HUES6 (cell line): ENCODE results near the gene VIPR1.

ENCODE experiments used
- H3K27ac ChIP-seq: 2 replicates; pipeline ENCODE4 v1.7.0; 2013; ENCODE audit warnings: low read depth, mild to moderate bottlenecking, low read length, inconsistent platforms
- H3K27me3 ChIP-seq: 2 replicates; pipeline ENCODE4 v1.6.1; 2013; ENCODE audit warnings: low read length; ENCODE audit not compliant: control insufficient read depth, insufficient read depth
- H3K36me3 ChIP-seq: 2 replicates; pipeline ENCODE4 v1.6.1; 2013; ENCODE audit warnings: low read length; ENCODE audit not compliant: control insufficient read depth, insufficient read depth
- H3K4me1 ChIP-seq: 2 replicates; pipeline ENCODE4 v1.6.1; 2013; ENCODE audit warnings: low read length; ENCODE audit not compliant: control insufficient read depth, insufficient read depth
- H3K4me3 ChIP-seq: 2 replicates; pipeline ENCODE4 v1.5.1; 2013; ENCODE audit warnings: low read depth, low read length
- H3K9ac ChIP-seq: one replicate; pipeline ENCODE4 v1.6.1; 2013; ENCODE audit warnings: mild to moderate bottlenecking, low read length
- H3K9me3 ChIP-seq: 2 replicates; pipeline ENCODE4 v1.6.1; 2013; ENCODE audit warnings: low read depth, low read length; ENCODE audit not compliant: control insufficient read depth, insufficient read depth

Gene VIPR1

DNA sequence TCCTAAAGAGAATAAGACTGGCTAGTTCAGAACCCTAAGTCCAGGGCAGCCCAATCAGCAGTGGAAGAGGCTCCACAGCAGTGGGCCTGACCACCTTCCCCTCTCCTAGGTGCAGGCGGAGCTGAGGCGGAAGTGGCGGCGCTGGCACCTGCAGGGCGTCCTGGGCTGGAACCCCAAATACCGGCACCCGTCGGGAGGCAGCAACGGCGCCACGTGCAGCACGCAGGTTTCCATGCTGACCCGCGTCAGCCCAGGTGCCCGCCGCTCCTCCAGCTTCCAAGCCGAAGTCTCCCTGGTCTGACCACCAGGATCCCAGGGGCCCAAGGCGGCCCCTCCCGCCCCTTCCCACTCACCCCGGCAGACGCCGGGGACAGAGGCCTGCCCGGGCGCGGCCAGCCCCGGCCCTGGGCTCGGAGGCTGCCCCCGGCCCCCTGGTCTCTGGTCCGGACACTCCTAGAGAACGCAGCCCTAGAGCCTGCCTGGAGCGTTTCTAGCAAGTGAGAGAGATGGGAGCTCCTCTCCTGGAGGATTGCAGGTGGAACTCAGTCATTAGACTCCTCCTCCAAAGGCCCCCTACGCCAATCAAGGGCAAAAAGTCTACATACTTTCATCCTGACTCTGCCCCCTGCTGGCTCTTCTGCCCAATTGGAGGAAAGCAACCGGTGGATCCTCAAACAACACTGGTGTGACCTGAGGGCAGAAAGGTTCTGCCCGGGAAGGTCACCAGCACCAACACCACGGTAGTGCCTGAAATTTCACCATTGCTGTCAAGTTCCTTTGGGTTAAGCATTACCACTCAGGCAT is 33.7 kb downstream of the VIPR1 start:
- no peaks in the 10 kb centered on the region for H3K9me3 ChIP-seq
- H3K27ac ChIP-seq, result no peak overlapping the region
- H3K4me1 ChIP-seq, result peaks cover 20% of the 10 kb centered on the region
- H3K4me3 ChIP-seq, result no peak overlapping the region
- H3K9ac ChIP-seq, result no peak overlapping the region
- H3K36me3 ChIP-seq, result no peaks in the 10 kb centered on the region
- H3K27me3 ChIP-seq, result no peaks in the 10 kb centered on the region

DNA sequence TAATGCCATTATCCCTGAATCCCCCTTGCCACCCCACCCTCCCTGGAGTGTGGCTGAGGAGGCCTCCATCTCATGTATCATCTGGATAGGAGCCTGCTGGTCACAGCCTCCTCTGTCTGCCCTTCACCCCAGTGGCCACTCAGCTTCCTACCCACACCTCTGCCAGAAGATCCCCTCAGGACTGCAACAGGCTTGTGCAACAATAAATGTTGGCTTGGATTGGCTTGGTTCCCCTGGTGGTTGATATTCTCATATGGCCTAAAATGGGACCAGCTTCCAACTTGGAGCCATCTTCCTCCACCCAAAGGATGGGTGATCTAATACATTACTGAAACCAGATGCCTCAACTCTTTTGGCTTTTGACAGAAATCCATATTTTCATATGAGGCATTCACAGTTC is 34.9 kb downstream of the VIPR1 start:
- Histone ChIP-seq H3K9ac (no peak overlapping the region), H3K27ac (no peak overlapping the region), H3K4me3 (no peak overlapping the region), H3K36me3 (no peaks in the 10 kb centered on the region), H3K9me3 (no peaks in the 10 kb centered on the region), H3K27me3 (no peaks in the 10 kb centered on the region), H3K4me1 (peaks cover 20% of the 10 kb centered on the region)

DNA sequence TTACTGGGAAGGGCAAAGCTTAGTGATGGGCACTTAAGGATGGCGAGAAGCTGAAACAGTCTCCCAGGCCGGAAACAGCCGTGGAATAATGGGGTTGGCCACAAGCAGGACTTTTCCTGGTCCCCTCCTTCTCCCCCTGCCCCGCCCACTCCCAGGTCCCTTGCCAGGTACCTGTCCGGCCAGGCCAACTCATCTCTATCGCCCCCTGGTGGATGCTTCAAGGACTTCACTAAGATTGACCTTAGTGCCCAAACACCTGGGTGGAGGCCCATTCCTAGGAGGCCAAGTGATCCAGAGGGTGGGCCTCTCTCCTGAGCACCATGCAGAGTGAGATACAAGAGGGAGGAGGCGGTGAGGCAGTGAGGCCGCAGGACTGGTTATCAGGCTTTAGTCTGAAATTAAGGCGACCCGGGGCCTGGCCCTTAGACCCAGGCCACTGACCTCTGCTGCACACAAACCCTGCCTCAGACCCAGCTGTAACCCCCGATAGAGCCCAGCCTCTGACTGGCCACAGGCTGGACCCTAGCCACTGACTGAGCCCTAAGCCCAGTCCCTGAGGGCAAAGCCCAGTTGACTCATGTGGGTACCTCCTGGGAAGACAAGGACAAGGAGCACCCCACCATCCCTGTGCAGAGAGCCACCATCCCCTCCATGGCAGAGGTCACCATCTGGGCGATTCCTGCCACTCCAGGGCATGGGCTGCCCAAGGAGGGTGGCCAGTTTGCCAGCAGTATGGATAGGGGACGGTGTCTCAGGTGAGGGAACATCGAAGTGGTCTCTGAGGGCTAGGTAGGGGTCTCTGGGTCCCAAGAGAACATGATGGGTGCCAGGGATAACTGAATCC is 37.6 kb downstream of the VIPR1 start:
- no peak overlapping the region for H3K4me3 ChIP-seq
- no peaks in the 10 kb centered on the region for H3K9me3 ChIP-seq
- H3K9ac ChIP-seq, result no peak overlapping the region
- no peak overlapping the region for H3K27ac ChIP-seq
- H3K27me3 ChIP-seq, result no peaks in the 10 kb centered on the region
- H3K36me3 ChIP-seq, result no peaks in the 10 kb centered on the region
- H3K4me1 ChIP-seq, result peaks cover 15% of the 10 kb centered on the region

GRCh38 chr3:42541079-42541478 is 38.6 kb downstream of the VIPR1 start:
- no peaks in the 10 kb centered on the region for H3K9me3 ChIP-seq
- no peaks in the 10 kb centered on the region for H3K36me3 ChIP-seq
- H3K9ac ChIP-seq, result no peak overlapping the region
- no peak overlapping the region for H3K27ac ChIP-seq
- H3K4me3 ChIP-seq, result no peak overlapping the region
- no peaks in the 10 kb centered on the region for H3K27me3 ChIP-seq
- peaks cover 6% of the 10 kb centered on the region for H3K4me1 ChIP-seq

GRCh38 chr3:42544492-42545283 is 42.2 kb downstream of the VIPR1 start:
- Histone ChIP-seq H3K4me3 (no peak overlapping the region), H3K27me3 (no peaks in the 10 kb centered on the region), H3K4me1 (peaks cover under 1% of the 10 kb centered on the region), H3K27ac (no peak overlapping the region), H3K36me3 (peaks cover 10% of the 10 kb centered on the region), H3K9ac (no peak overlapping the region), H3K9me3 (no peaks in the 10 kb centered on the region)

DNA sequence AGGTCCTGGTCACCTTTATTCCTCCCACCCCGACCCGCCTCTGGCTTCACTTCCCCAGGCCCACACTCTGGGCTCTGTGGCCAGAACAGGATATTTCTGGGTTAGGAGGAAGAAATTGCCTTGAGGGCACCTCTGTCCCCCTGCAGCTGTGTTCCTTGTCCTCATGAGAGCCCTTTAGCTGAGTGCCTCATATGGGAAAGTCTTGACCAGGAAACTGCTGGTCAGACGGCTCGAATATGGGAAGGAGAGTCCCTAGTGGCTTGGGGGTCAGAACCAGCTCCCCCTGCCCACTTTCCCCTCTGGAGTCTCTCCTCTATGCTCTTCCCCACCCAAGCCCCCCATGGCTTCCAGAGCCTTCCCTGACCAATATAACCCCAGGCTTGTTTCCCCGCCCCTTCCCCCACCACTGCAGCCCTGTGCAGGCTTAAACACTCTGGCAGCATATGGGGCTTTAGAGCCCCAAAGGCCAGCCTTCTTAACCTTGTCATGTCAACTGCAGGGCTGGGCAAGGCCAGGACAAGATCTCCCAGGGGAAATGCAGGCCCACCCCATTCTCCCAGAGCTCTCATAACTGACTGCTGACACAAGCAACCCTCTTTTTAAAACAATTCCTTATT is 42.9 kb downstream of the VIPR1 start:
- Histone ChIP-seq H3K27me3 (no peaks in the 10 kb centered on the region), H3K4me1 (no peaks in the 10 kb centered on the region; the same call in 1 of the 2 replicates), H3K36me3 (peaks cover 17% of the 10 kb centered on the region), H3K4me3 (no peak overlapping the region), H3K9ac (no peak overlapping the region), H3K9me3 (no peaks in the 10 kb centered on the region), H3K27ac (no peak overlapping the region)

- Histone ChIP-seq H3K36me3 (peaks cover 26% of the 10 kb centered on the region), H3K27me3 (no peaks in the 10 kb centered on the region), H3K27ac (no peak overlapping the region)
Observed at GRCh38 chr3:42546691-42547213, 44.3 kb downstream of the VIPR1 start.

DNA sequence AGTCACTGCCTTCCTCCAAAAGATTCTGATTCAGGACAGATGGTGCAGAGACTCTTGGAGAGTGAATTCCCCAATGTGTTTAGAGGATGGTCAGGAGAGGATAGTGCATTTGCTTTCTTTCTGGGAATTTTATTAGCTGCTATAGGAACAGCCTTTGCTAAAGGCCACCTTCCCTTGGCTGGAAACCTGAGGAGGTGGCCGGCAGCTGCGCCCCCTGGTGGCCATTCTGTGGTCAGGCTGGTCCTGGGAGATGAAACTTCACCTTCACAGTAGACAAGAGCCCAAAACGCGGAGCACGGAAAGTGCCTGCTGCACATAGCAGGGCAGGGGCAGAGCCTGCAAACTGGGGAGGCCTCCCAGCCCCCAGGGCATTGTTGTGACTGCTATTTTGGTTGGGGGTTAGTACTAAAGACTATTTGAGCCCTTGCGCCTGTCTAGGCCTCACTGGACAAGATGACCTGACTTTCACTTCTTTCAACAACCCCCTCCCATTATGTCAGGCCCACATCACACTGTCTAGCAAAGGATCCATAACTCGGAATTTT is 45.0 kb downstream of the VIPR1 start:
- Histone ChIP-seq H3K27ac (no peak overlapping the region), H3K4me1 (no peaks in the 10 kb centered on the region; the same call in 1 of the 2 replicates), H3K4me3 (no peak overlapping the region), H3K9me3 (no peaks in the 10 kb centered on the region), H3K36me3 (peaks cover 29% of the 10 kb centered on the region), H3K27me3 (no peaks in the 10 kb centered on the region), H3K9ac (no peak overlapping the region)

More at GRCh38 chr3:42546691-42547213, 44.3 kb downstream of the VIPR1 start:
- no peaks in the 10 kb centered on the region; the same call in 1 of the 2 replicates for H3K4me1 ChIP-seq
- H3K9me3 ChIP-seq, result no peaks in the 10 kb centered on the region
- no peak overlapping the region for H3K4me3 ChIP-seq
- no peak overlapping the region for H3K9ac ChIP-seq

DNA sequence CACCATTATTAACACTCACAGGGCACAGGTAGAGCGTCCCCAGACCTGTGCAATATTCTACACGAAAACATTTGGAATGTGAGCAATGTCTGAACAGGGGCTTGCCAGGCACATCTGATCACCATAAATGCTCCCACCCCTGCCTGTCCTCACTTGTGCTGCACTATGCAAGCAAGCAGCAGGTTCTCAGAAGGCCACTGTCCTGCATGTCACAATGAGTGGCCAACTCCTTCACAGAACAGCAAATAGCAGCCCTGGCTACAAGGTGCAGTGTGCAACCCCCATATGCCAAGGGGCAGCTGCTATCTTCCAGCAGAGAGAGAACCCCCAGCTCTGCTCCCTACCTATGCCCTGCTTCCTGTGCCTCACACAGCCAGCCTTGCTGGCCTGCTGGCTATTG is 46.7 kb downstream of the VIPR1 start:
- Histone ChIP-seq H3K36me3 (peaks cover 45% of the 10 kb centered on the region), H3K9ac (no peak overlapping the region), H3K4me1 (no peaks in the 10 kb centered on the region; the same call in 1 of the 2 replicates), H3K27me3 (no peaks in the 10 kb centered on the region), H3K9me3 (no peaks in the 10 kb centered on the region), H3K4me3 (no peak overlapping the region), H3K27ac (no peak overlapping the region)

GRCh38 chr3:42550250-42550649 is 47.8 kb downstream of the VIPR1 start:
- no peaks in the 10 kb centered on the region for H3K27me3 ChIP-seq
- no peaks in the 10 kb centered on the region; the same call in 1 of the 2 replicates for H3K4me1 ChIP-seq
- no peak overlapping the region for H3K27ac ChIP-seq
- no peak overlapping the region for H3K9ac ChIP-seq
- peaks cover 52% of the 10 kb centered on the region for H3K36me3 ChIP-seq
- H3K9me3 ChIP-seq, result no peaks in the 10 kb centered on the region
- H3K4me3 ChIP-seq, result no peak overlapping the region
